Testis (tissue), 3 donors: ENCODE measurements around the gene ENAH. TPM values are rescaled to one million over a fixed set of nuclear protein-coding genes. Genes with fewer than 3 reads are reported as not detected.
"Not testable (repeated sequence)": the region's sequence is repeated elsewhere in the genome, so short reads cannot be mapped to it uniquely, and the experiment has no call there.

Experiments used
- DNase-seq: peaks from one replicate; pipeline ENCODE4 v3.0.0-alpha.2; 2019
- H3K27ac ChIP-seq, 2 donors: fragments of 200-600 bp; sonication (generic); one replicate each; pipeline ENCODE4 v1.5.1; 2019
- H3K27me3 ChIP-seq: fragments of 200-600 bp; sonication (generic); one replicate; pipeline ENCODE4 v1.5.1; 2019
- H3K36me3 ChIP-seq: fragments of 200-600 bp; sonication (generic); one replicate; pipeline ENCODE4 v1.5.1; 2017; ENCODE audit warnings: low read depth; ENCODE audit errors: missing control alignments
- H3K4me1 ChIP-seq: fragments of 200-600 bp; sonication (generic); one replicate; pipeline ENCODE4 v1.5.1; 2019
- H3K4me3 ChIP-seq, 2 donors: fragments of 200-600 bp; sonication (generic); one replicate each; pipeline ENCODE4 v1.5.1; 2017 to 2019
- H3K9me3 ChIP-seq: fragments of 200-600 bp; sonication (generic); one replicate; pipeline ENCODE4 v1.5.1; 2017
- CTCF ChIP-seq, 3 experiments: fragments of 450-650 bp in 2 of 3; fragments of 200-600 bp in 1 of 3; sonication (generic) in 1 of 3; IDR thresholded peaks; one replicate each; pipeline ENCODE4 v1.5.1; 2016 to 2019; ENCODE audit warnings: antibody characterized with exemption in 3 of 3, mild to moderate bottlenecking in 2 of 3, moderate library complexity in 1 of 3
- POLR2A ChIP-seq: fragments of 450-650 bp; IDR thresholded peaks from one replicate; pipeline ENCODE4 v1.6.1; 2017; ENCODE audit warnings: antibody characterized with exemption, mild to moderate bottlenecking, moderate library complexity
- WGBS, 2 donors: methylation state at CpG; one replicate each; pipeline ENCODE4 v1.1.5; 2018; 5-methylcytosine and 5-hydroxymethylcytosine counted together
- intact Hi-C: fragments of 100-400 bp; cut with DNase I; formaldehyde crosslinking; loops from one replicate; pipeline ENCODE4 v1.15.1; 2023; ENCODE audit warnings: low total_unique reads
- polyA plus RNA-seq: library from polyadenylated mRNA; stranded (reverse); fragments of 350-450 nt; fragmentation: Illumina TruSeq; extraction: RNeasy Lipid Tissue Mini Kit (QIAGEN cat#74804); gene quantifications from one replicate; pipeline ENCODE4 v1.2.3, GENCODE V29; 2014; ENCODE audit warnings: low read depth, low replicate concordance; ENCODE audit not compliant: insufficient read depth
- total RNA-seq, 2 donors: library from RNA; depleted of rRNA; stranded (reverse); fragments of >200 nt; gene quantifications; one replicate each; pipeline ENCODE4 v1.2.3, GENCODE V29; 2016

Gene ENAH
- total and polyA plus RNA-seq, 3 donors from 2014 or later = 84.3 to 132 (median 122) TPM

- H3K36me3 ChIP-seq = no peaks in the 10 kb centered on the region
- no peak overlapping the region for H3K27ac ChIP-seq
- TF ChIP-seq CTCF (IDR thresholded peaks at IDR 0.05) (no peak), POLR2A (no peak)
- intact Hi-C loops = no loop called here
- DNase-seq = no peak
- H3K27me3 ChIP-seq = no peaks in the 10 kb centered on the region
- H3K4me3 ChIP-seq = no peak overlapping the region
- WGBS, 2 donors = 88 to 89% methylated on average over 3 of the region's 3 CpGs
- peaks cover 30% of the 10 kb centered on the region for H3K4me1 ChIP-seq
- H3K9me3 ChIP-seq = no peaks in the 10 kb centered on the region
Measured at GRCh38 chr1:225629483-225629882, 23.4 kb downstream of the ENAH start.

- H3K36me3 ChIP-seq, H3K27me3 ChIP-seq, H3K9me3 ChIP-seq, intact Hi-C loops, H3K4me3 ChIP-seq, H3K27ac ChIP-seq, DNase-seq: not testable (repeated sequence)
- peaks cover 30% of the 10 kb centered on the region for H3K4me1 ChIP-seq
- 89 to 93% methylated on average over 13 of the region's 13 CpGs for WGBS, 2 donors
Measured at GRCh38 chr1:225628794-225629193, 24.1 kb downstream of the ENAH start.

- H3K27me3 ChIP-seq = no peaks in the 10 kb centered on the region
- H3K9me3 ChIP-seq = no peaks in the 10 kb centered on the region
- peak overlapping the region; percentile 34 to 53 for H3K27ac ChIP-seq
- peak; percentile 87 for DNase-seq
- no peak overlapping the region for H3K4me3 ChIP-seq
- 35 to 37% methylated on average over 2 of the region's 2 CpGs for WGBS, 2 donors
- intact Hi-C loops = no loop called here
- H3K4me1 ChIP-seq = peaks cover 30% of the 10 kb centered on the region
- H3K36me3 ChIP-seq = no peaks in the 10 kb centered on the region
- TF ChIP-seq CTCF (IDR thresholded peaks at IDR 0.05) (no peak), POLR2A (no peak)
Measured at GRCh38 chr1:225627304-225627947, 25.5 kb downstream of the ENAH start.

GRCh38 chr1:225626698-225627097 is 26.2 kb downstream of the ENAH start:
- WGBS, 2 donors = 76 to 79% methylated on average over 2 of the region's 2 CpGs
- intact Hi-C loops = no loop called here

GRCh38 chr1:225617956-225618355 is 35.0 kb downstream of the ENAH start:
- Histone ChIP-seq H3K9me3 (no peaks in the 10 kb centered on the region), H3K4me1 (peaks cover 10% of the 10 kb centered on the region), H3K27me3 (no peaks in the 10 kb centered on the region), H3K4me3 (no peak overlapping the region), H3K27ac (no peak overlapping the region), H3K36me3 (no peaks in the 10 kb centered on the region)
- 58% methylated on average over 2 of the region's 2 CpGs for WGBS, 2 donors
- intact Hi-C loops = no loop called here
- no peak for DNase-seq
- TF ChIP-seq CTCF (IDR thresholded peaks at IDR 0.05) (no peak), POLR2A (no peak)

More at GRCh38 chr1:225626698-225627097, 26.2 kb downstream of the ENAH start:
- DNase-seq = no peak
- Histone ChIP-seq H3K9me3 (no peaks in the 10 kb centered on the region), H3K36me3 (no peaks in the 10 kb centered on the region), H3K27me3 (no peaks in the 10 kb centered on the region), H3K4me3 (no peak overlapping the region), H3K27ac (no peak overlapping the region), H3K4me1 (peaks cover 30% of the 10 kb centered on the region)
- no peak for TF ChIP-seq POLR2A
- no peak for TF ChIP-seq CTCF (IDR thresholded peaks at IDR 0.05)
